Mesenchymal stem cell (in vitro differentiated cells and primary cell): ENCODE results near the gene TUBB1.
"Not testable (repeated sequence)": the region's sequence is repeated elsewhere in the genome, so short reads cannot be mapped to it uniquely, and the experiment has no call there.

Experiments
- DNase-seq: peaks from one replicate; pipeline ENCODE4 v3.0.0-alpha.2; 2013
- H2AFZ ChIP-seq: one replicate; pipeline ENCODE4 v1.6.1; 2013; ENCODE audit warnings: low read depth, mild to moderate bottlenecking, control low read depth, inconsistent platforms, low read length, moderate library complexity
- H2AK5ac ChIP-seq: 2 replicates; pipeline ENCODE4 v1.6.1; 2013; ENCODE audit warnings: low read length, moderate library complexity, mild to moderate bottlenecking, inconsistent platforms; ENCODE audit not compliant: severe bottlenecking
- H2BK120ac ChIP-seq: one replicate; pipeline ENCODE4 v1.6.1; 2013; ENCODE audit warnings: low read depth, mild to moderate bottlenecking, inconsistent platforms, low read length, moderate library complexity
- H2BK12ac ChIP-seq, 2 experiments: one replicate each; pipeline ENCODE4 v1.6.1; 2013; ENCODE audit warnings: inconsistent platforms in 2 of 2, low read length in 2 of 2, mild to moderate bottlenecking in 2 of 2, moderate library complexity in 2 of 2, control low read depth in 1 of 2
- H2BK15ac ChIP-seq: one replicate; pipeline ENCODE4 v1.6.1; 2013; ENCODE audit warnings: mild to moderate bottlenecking, low read depth, inconsistent platforms; ENCODE audit not compliant: poor library complexity, severe bottlenecking
- H2BK5ac ChIP-seq: 2 replicates; pipeline ENCODE4 v1.6.1; 2013; ENCODE audit warnings: low read depth, mild to moderate bottlenecking, low read length, control low read depth, inconsistent platforms; ENCODE audit not compliant: poor library complexity, severe bottlenecking
- H3K14ac ChIP-seq, 2 experiments: one replicate each; pipeline ENCODE4 v1.6.1; 2013; ENCODE audit warnings: inconsistent platforms in 2 of 2, low read length in 2 of 2, control low read depth in 1 of 2, mild to moderate bottlenecking in 1 of 2, moderate library complexity in 1 of 2
- H3K18ac ChIP-seq, 2 experiments: one replicate each; pipeline ENCODE4 v1.6.1; 2013; ENCODE audit warnings: inconsistent platforms in 2 of 2, low read length in 2 of 2, control low read depth in 1 of 2, low read depth in 1 of 2, mild to moderate bottlenecking in 1 of 2
- H3K23ac ChIP-seq, 2 experiments: one replicate each; pipeline ENCODE4 v1.6.1; 2013; ENCODE audit warnings: inconsistent platforms in 2 of 2, low read length in 2 of 2, mild to moderate bottlenecking in 2 of 2, moderate library complexity in 2 of 2, control low read depth in 1 of 2
- H3K27ac ChIP-seq: 2 replicates; pipeline ENCODE4 v1.5.1; 2013; ENCODE audit warnings: mild to moderate bottlenecking, moderate library complexity, low read length, control low read depth, inconsistent platforms; ENCODE audit not compliant: poor library complexity, severe bottlenecking
- H3K27me3 ChIP-seq, 2 experiments: 2 replicates each; pipeline versions ENCODE4 v1.6.1 to v1.7.0; 2013; ENCODE audit warnings: low read length in 2 of 2, mild to moderate bottlenecking in 2 of 2, moderate library complexity in 2 of 2, control low read depth in 1 of 2, inconsistent platforms in 1 of 2; ENCODE audit not compliant: control insufficient read depth in 1 of 2, insufficient read depth in 1 of 2
- H3K36me3 ChIP-seq, 2 experiments: 2 replicates each; pipeline versions ENCODE4 v1.6.1 to v1.7.0; 2013; ENCODE audit warnings: low read length in 2 of 2, control low read depth in 1 of 2, inconsistent platforms in 1 of 2, low read depth in 1 of 2, mild to moderate bottlenecking in 1 of 2; ENCODE audit not compliant: insufficient read depth in 2 of 2, control insufficient read depth in 1 of 2
- H3K4ac ChIP-seq, 2 experiments: one replicate each; pipeline ENCODE4 v1.6.1; 2013; ENCODE audit warnings: inconsistent platforms in 2 of 2, low read length in 2 of 2, mild to moderate bottlenecking in 2 of 2, moderate library complexity in 2 of 2, control low read depth in 1 of 2, low read depth in 1 of 2
- H3K4me1 ChIP-seq: 2 replicates; pipeline ENCODE4 v1.6.1; 2013; ENCODE audit warnings: low read depth, low read length, control low read depth; ENCODE audit not compliant: control insufficient read depth, insufficient read depth
- H3K4me2 ChIP-seq: 2 replicates; pipeline ENCODE4 v1.6.1; 2013; ENCODE audit warnings: low read length, mild to moderate bottlenecking, inconsistent platforms; ENCODE audit not compliant: poor library complexity, severe bottlenecking
- H3K4me3 ChIP-seq, 2 experiments: 2 replicates each; pipeline versions ENCODE4 v1.5.1 to v1.7.0; 2013; ENCODE audit warnings: low read length in 2 of 2, mild to moderate bottlenecking in 2 of 2, control low read depth in 1 of 2, low read depth in 1 of 2; ENCODE audit not compliant: insufficient read depth in 1 of 2
- H3K79me1 ChIP-seq: replicated peaks from 2 replicates; pipeline ENCODE4 v1.6.1; 2013; ENCODE audit warnings: mild to moderate bottlenecking, control low read depth, low read length, inconsistent platforms; ENCODE audit not compliant: poor library complexity, severe bottlenecking
- H3K9ac ChIP-seq: 2 replicates; pipeline ENCODE4 v1.7.0; 2013; ENCODE audit warnings: mild to moderate bottlenecking, low read length, moderate library complexity
- H3K9me3 ChIP-seq: 2 replicates; pipeline ENCODE4 v1.7.0; 2013; ENCODE audit warnings: mild to moderate bottlenecking, low read length; ENCODE audit not compliant: control insufficient read depth
- H4K8ac ChIP-seq: one replicate; pipeline ENCODE4 v1.6.1; 2013; ENCODE audit warnings: inconsistent platforms, mild to moderate bottlenecking, low read length, moderate library complexity
- H4K91ac ChIP-seq: one replicate; pipeline ENCODE4 v1.6.1; 2013; ENCODE audit warnings: mild to moderate bottlenecking, low read length, inconsistent platforms
- WGBS: methylation state at CpG from one replicate; pipeline ENCODE4 v1.1.7; 2013; ENCODE audit warnings: mixed read lengths; 5-methylcytosine and 5-hydroxymethylcytosine counted together

TUBB1 gene

DNA sequence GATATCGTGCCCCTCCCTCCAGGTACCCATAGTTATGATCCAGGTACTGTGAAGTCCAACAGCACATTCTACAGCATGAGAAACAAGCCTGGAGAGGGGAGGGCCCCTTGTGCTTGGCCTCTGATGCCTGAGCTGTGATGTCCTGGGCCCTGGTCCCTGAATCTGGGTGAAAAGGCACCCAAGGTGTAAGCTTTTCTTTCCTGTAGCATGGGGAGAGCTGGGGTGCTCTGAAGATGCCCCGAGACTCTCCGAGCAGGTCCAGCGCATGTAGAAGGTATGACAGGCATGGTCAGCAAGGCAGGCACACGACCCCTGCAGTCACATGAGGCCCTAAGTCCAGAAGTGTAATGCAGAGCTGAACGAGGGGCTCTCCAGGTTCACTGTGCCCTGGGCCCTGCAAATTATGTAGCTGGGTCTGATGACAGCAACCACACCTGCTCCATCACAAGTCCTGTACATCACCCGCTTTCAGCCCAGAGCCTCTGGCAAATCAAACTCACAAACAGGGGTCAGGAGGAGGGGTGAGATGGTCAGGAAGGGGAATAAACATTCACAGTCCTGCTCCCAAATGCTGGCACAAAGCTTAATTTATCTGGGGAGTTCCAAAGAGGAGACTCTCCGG is 10.4 kb upstream of the TUBB1 start:
- no peak for DNase-seq
- peak overlapping the region in 1 of 2 experiments; percentile 59 for H3K4ac ChIP-seq
- no peak overlapping the region for H3K9ac ChIP-seq
- H3K4me1 ChIP-seq: peaks cover 48% of the 10 kb centered on the region
- H2BK15ac ChIP-seq: peak overlapping the region; percentile 26
- 80% methylated on average over 7 of the region's 8 CpGs for WGBS
- H3K9me3 ChIP-seq: no peaks in the 10 kb centered on the region
- H2AK5ac ChIP-seq: peak overlapping the region; percentile 76
- H2AFZ ChIP-seq: no peak overlapping the region
- peak overlapping the region in 1 of 2 experiments; percentile 9 for H3K18ac ChIP-seq
- H2BK12ac ChIP-seq: peak overlapping the region in 1 of 2 experiments; percentile 47
- H3K23ac ChIP-seq: peak overlapping the region in 1 of 2 experiments; percentile 38
- H4K91ac ChIP-seq: no peak overlapping the region
- no peak overlapping the region for H2BK120ac ChIP-seq
- no peak overlapping the region for H3K27ac ChIP-seq
- peak overlapping the region; percentile 12 for H4K8ac ChIP-seq
- H2BK5ac ChIP-seq: no peak overlapping the region
- no peak overlapping the region for H3K4me3 ChIP-seq
- H3K79me1 ChIP-seq: peaks cover 17% of the 10 kb centered on the region
- no peak overlapping the region for H3K14ac ChIP-seq
- peaks cover 4 to 14% of the 10 kb centered on the region in 2 experiments for H3K36me3 ChIP-seq
- H3K4me2 ChIP-seq: no peak overlapping the region
- no peaks in the 10 kb centered on the region for H3K27me3 ChIP-seq

DNA sequence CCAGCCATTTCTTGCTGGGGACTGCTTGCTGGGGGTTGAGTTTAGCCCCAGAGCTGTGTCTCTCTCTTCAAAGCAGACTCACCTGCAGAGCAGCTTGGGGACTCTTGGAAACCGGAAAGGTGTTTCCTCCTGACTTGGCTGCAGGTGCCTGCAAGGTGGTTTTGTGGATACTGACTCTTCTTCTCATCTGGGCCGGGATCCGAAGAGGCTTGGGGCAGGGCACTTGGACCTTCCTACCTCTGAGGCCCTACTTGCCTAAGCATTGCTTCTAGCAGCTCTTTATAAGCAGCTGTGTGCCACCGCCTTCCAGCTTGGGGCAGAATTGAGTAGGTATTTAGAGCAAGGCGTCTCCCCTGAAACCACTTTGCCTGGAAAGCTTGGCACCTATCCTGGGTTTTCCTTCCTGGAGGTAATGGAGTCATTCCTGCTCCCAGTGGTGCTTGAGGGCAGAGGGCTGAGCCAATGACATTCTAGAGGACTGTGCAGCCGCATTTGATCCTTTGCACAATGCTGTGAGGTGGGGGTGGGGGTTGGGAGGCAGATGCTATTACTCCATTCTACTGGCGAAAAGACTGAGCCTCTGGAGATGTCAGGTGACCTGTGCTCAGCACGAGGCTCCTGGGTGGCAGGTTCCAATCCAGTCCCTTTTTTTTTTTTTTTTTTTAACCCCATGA is 8.8 kb upstream of the TUBB1 start:
- H3K9me3 ChIP-seq: no peaks in the 10 kb centered on the region

DNA sequence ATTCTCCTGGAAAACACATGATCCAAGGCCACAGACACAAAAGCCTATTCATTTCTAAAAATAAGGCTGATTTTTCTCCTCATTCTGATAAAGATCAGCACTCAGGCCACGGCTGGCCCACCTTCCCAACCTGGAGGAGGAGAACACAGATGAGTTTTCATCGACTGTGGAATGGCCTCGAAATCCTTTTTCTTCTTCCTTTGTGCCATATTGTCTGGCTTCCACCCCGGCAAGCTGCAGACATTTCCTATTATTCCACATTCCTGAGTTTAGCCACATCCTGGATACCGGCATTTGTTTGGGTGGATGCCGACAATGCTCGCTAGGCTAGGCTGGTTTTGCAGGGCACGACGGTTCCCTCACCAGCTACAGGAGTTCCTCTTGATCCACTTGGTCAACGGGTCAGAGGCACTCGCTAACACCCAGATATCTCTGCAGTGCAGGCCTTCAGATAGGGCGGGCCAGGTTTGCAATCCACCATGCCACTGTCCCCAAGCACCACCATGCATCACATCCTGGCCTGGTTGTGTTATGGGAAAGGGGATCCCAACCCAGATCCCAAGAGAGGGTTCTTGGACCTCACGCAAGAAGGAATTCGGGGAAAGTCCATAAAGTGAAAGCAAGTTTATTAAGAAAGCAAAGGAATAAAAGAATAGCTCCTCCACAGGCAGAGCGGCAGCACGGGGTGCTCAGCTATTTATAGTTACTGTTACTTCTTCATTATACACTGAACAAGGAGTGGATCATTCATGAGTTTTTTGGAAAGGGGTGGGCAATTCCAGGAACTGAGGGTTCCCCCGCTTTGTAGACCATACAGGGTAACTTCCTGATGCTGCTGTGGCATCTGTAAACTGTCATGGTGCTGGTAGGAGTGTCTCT is 8.0 kb upstream of the TUBB1 start:
- H3K4me1 ChIP-seq: peaks cover 37% of the 10 kb centered on the region
- H3K36me3 ChIP-seq: peaks cover 0 to 3% of the 10 kb centered on the region in 2 experiments
- H2AK5ac ChIP-seq: peak overlapping the region; percentile 40
- peak overlapping the region; percentile 83 for H4K8ac ChIP-seq
- peak overlapping the region in 1 of 2 experiments; percentile 13 for H3K14ac ChIP-seq
- H3K23ac ChIP-seq: no peak overlapping the region
- H2AFZ ChIP-seq: peak overlapping the region; percentile 20
- H3K4ac ChIP-seq: peak overlapping the region; percentile 6 to 63
- H3K79me1 ChIP-seq: peaks cover 3% of the 10 kb centered on the region
- peak overlapping the region; percentile 18 for H3K9ac ChIP-seq
- 52% methylated on average over 15 of the region's 17 CpGs for WGBS
- peak overlapping the region; percentile 84 for H3K27ac ChIP-seq
- no peaks in the 10 kb centered on the region for H3K27me3 ChIP-seq
- DNase-seq: peak; percentile 83
- H2BK5ac ChIP-seq: no peak overlapping the region
- H4K91ac ChIP-seq: peak overlapping the region; percentile 70
- no peaks in the 10 kb centered on the region for H3K9me3 ChIP-seq
- no peak overlapping the region for H3K4me2 ChIP-seq
- H2BK120ac ChIP-seq: peak overlapping the region; percentile 1
- peak overlapping the region in 1 of 2 experiments; percentile 27 for H2BK12ac ChIP-seq
- peak overlapping the region; percentile 16 to 38 for H3K18ac ChIP-seq
- H2BK15ac ChIP-seq: no peak overlapping the region
- H3K4me3 ChIP-seq: no peak overlapping the region

More for the DNA sequence above, 8.8 kb upstream of the TUBB1 start:
- no peak overlapping the region for H3K4me2 ChIP-seq
- no peaks in the 10 kb centered on the region for H3K36me3 ChIP-seq
- WGBS: 89% methylated on average over 8 of the region's 8 CpGs
- H2AK5ac ChIP-seq: peak overlapping the region; percentile 81
- H3K27me3 ChIP-seq: no peaks in the 10 kb centered on the region
- H3K27ac ChIP-seq: peak overlapping the region; percentile 84
- H2AFZ ChIP-seq: no peak overlapping the region
- H4K8ac ChIP-seq: peak overlapping the region; percentile 21
- peak overlapping the region; percentile 41 for H4K91ac ChIP-seq
- peaks cover 44% of the 10 kb centered on the region for H3K4me1 ChIP-seq
- H3K9ac ChIP-seq: no peak overlapping the region
- peak overlapping the region; percentile 29 to 96 for H2BK12ac ChIP-seq
- H2BK120ac ChIP-seq: peak overlapping the region; percentile 51
- no peak overlapping the region for H3K4me3 ChIP-seq
- H3K79me1 ChIP-seq: peaks cover 9% of the 10 kb centered on the region
- H3K18ac ChIP-seq: peak overlapping the region; percentile 13 to 23
- no peak for DNase-seq
- peak overlapping the region in 1 of 2 experiments; percentile 31 for H3K14ac ChIP-seq
- no peak overlapping the region for H3K23ac ChIP-seq
- H2BK5ac ChIP-seq: no peak overlapping the region
- H3K4ac ChIP-seq: peak overlapping the region in 1 of 2 experiments; percentile 81
- no peak overlapping the region for H2BK15ac ChIP-seq

DNA sequence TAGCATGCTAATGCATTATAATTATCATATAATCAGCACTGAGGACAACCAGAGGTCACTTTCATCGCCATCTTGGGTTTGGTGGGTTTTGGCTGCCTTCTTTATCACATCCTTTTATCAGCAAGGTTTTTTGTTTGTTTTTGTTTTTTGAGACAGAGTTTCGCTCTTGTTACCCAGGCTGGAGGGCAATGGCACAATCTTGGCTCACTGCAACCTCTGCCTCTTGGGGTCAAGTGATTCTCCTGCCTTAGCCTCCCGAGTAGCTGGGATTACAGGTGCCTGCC is 7.4 kb upstream of the TUBB1 start:
- H3K4ac ChIP-seq, H2BK15ac ChIP-seq, H2BK12ac ChIP-seq, H3K36me3 ChIP-seq, H2BK120ac ChIP-seq, H2BK5ac ChIP-seq, H4K8ac ChIP-seq, H3K9ac ChIP-seq, H3K4me2 ChIP-seq, H3K23ac ChIP-seq, H3K27me3 ChIP-seq, H3K18ac ChIP-seq, H3K14ac ChIP-seq, H3K9me3 ChIP-seq, H2AFZ ChIP-seq, H3K79me1 ChIP-seq, H3K27ac ChIP-seq, H3K4me3 ChIP-seq, DNase-seq, H4K91ac ChIP-seq: not testable (repeated sequence)
- Histone ChIP-seq H2AK5ac (peak overlapping the region; percentile 40), H3K4me1 (peaks cover 32% of the 10 kb centered on the region)
- 96% methylated on average over 2 of the region's 3 CpGs for WGBS
